Activated CD8-positive, alpha-beta memory T cell treated with anti-CD3 and anti-CD28 coated beads, Interleukin-2, amount 50 U/mL, for 24 hours (primary cell): ENCODE data around the gene COX7A2.

Experiments
- DNase-seq: peaks from one replicate; pipeline ENCODE4 v3.0.0-alpha.2; 2020; ENCODE audit errors: extremely low read depth

The COX7A2 gene

DNA sequence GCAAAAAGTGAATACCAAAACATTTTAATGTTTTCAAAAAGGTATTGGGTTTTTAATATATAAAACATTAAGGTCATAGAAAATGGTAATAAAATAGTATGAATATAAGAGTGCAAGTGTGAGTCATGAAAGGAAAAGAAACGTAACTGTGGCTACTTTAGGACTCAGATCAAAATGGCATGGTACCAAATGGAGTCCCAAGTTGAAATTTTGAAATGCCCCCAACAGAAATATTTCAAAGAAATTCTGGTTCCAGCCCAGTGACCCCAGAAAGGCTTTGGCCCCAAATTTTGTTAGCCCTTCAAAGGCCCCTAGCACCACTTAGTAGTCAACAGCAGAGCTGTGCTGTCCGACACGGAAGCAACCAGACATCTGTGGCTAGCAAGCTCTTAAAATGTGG, 43.7 kb downstream of the COX7A2 start:
- no peak for DNase-seq

GRCh38 chr6:75196081-75196687, 47.4 kb downstream of the COX7A2 start:
- DNase-seq = no peak

GRCh38 chr6:75188221-75188925, 55.2 kb downstream of the COX7A2 start:
- DNase-seq = no peak
